ENCODE data around the gene GADD45A.

Gene GADD45A

GRCh38 chr1:67723620-67724019, 38.6 kb downstream of the GADD45A start:
- Histone ChIP-seq H3K9me2 (replicated peaks; ENCODE audit: low read depth, low read length) (no peaks in the 10 kb centered on the region), H3K9me3 (ENCODE audit: insufficient read depth, low read depth, low read length) (no peaks in the 10 kb centered on the region), H3K36me3 (ENCODE audit: insufficient read depth, low read length) (no peaks in the 10 kb centered on the region), H3K4me1 (ENCODE audit: insufficient read depth, low read length, poor library complexity, severe bottlenecking) (peaks cover 9% of the 10 kb centered on the region), H3K4me3 (ENCODE audit: low read length, poor library complexity, severe bottlenecking) (no peak overlapping the region), H3F3A (ENCODE audit: low read depth) (no peaks in the 10 kb centered on the region), H3K4me2 (ENCODE audit: low read depth, low read length, poor library complexity, severe bottlenecking) (peak overlapping the region; percentile 1), H3K79me2 (ENCODE audit: insufficient read depth, low read length) (no peaks in the 10 kb centered on the region), H2AFZ (ENCODE audit: low read length) (0 out of 2 replicates have a peak overlapping the region, but pooled peaks have one; percentile 14), H3K9ac (ENCODE audit: low read depth, low read length, poor library complexity, severe bottlenecking) (no peak overlapping the region), H4K20me1 (ENCODE audit: insufficient read depth, low read length, poor library complexity, severe bottlenecking) (no peaks in the 10 kb centered on the region), H3K27me3 (ENCODE audit: insufficient read depth, low read length, poor library complexity, severe bottlenecking) (no peaks in the 10 kb centered on the region)
- TF ChIP-seq EZH2phosphoT487 (IDR thresholded peaks at IDR 0.05; ENCODE audit: borderline replicate concordance) = no peak
- TF ChIP-seq CTCF (conservative IDR thresholded peaks at IDR 0.05; ENCODE audit: low read length) = no peak

DNA sequence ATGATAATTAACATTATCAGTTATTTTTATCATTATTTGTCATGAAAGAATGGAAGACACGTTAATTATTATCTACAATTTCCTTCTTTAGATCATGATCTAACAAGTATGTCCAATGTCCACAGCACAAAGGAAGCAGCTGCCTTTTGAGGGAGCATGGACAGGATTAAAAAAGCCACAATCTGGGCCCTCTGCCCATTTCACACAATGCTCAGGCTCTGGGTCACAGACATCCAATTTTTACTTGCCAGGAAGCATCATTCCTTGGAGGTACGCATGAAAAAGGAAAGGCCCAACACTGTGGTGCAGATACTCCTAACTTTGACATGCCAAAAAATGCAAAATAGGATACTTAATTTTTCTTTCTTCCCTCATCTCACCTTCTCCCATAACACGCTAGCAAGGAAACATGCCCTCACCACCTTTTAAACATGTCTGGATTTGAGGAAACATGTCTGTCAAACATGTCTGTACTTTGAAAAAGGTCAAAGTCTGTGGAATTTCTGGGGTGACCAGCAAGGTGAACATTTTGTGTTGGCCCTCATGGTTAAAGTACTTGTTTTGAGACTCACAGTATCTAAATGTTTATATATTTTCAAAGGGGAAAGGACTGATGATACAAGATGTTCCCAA, 40.0 kb downstream of the GADD45A start:
- Histone ChIP-seq H3K9me2 (replicated peaks; ENCODE audit: low read depth, low read length) (no peaks in the 10 kb centered on the region), H3K4me1 (ENCODE audit: insufficient read depth, low read length, poor library complexity, severe bottlenecking) (peaks cover 9% of the 10 kb centered on the region), H3K4me3 (ENCODE audit: low read length, poor library complexity, severe bottlenecking) (no peak overlapping the region), H3K79me2 (ENCODE audit: insufficient read depth, low read length) (no peaks in the 10 kb centered on the region), H4K20me1 (ENCODE audit: insufficient read depth, low read length, poor library complexity, severe bottlenecking) (no peaks in the 10 kb centered on the region), H3K27me3 (ENCODE audit: insufficient read depth, low read length, poor library complexity, severe bottlenecking) (no peaks in the 10 kb centered on the region), H3K9ac (ENCODE audit: low read depth, low read length, poor library complexity, severe bottlenecking) (no peak overlapping the region), H3F3A (ENCODE audit: low read depth) (no peaks in the 10 kb centered on the region), H3K9me3 (ENCODE audit: insufficient read depth, low read depth, low read length) (no peaks in the 10 kb centered on the region), H3K36me3 (ENCODE audit: insufficient read depth, low read length) (no peaks in the 10 kb centered on the region), H3K4me2 (ENCODE audit: low read depth, low read length, poor library complexity, severe bottlenecking) (no peak overlapping the region), H2AFZ (ENCODE audit: low read length) (no peak overlapping the region)
- TF ChIP-seq CTCF (conservative IDR thresholded peaks at IDR 0.05; ENCODE audit: low read length) (no peak), EZH2phosphoT487 (IDR thresholded peaks at IDR 0.05; ENCODE audit: borderline replicate concordance) (no peak)

DNA sequence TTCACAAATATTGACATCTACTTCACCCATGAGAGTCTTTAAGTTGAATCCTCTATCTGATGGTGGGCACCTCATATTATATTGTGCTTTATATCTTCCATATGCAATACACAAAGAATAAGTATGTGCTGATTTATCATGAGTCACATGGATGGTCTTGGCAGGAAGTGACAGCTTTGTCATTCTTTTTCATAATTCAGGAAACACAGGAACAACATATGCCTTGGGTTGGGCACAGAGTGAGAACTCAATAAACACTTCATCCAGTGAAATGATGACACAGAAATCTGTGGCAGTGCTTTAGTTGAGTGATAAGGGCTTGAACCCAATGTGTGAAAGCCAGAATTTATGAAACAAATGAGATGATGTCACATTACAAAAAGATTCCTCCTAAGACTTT, 41.2 kb downstream of the GADD45A start:
- peaks cover 9% of the 10 kb centered on the region for H3K4me1 ChIP-seq (ENCODE audit: insufficient read depth, low read length, poor library complexity, severe bottlenecking)
- no peak for TF ChIP-seq EZH2phosphoT487 (IDR thresholded peaks at IDR 0.05; ENCODE audit: borderline replicate concordance)
- TF ChIP-seq CTCF (conservative IDR thresholded peaks at IDR 0.05; ENCODE audit: low read length) = no peak
- H2AFZ ChIP-seq (ENCODE audit: low read length) = no peak overlapping the region
- no peaks in the 10 kb centered on the region for H3K9me2 ChIP-seq (replicated peaks; ENCODE audit: low read depth, low read length)
- H4K20me1 ChIP-seq (ENCODE audit: insufficient read depth, low read length, poor library complexity, severe bottlenecking) = no peaks in the 10 kb centered on the region
- no peaks in the 10 kb centered on the region for H3K9me3 ChIP-seq (ENCODE audit: insufficient read depth, low read depth, low read length)
- H3K4me2 ChIP-seq (ENCODE audit: low read depth, low read length, poor library complexity, severe bottlenecking) = no peak overlapping the region
- H3K9ac ChIP-seq (ENCODE audit: low read depth, low read length, poor library complexity, severe bottlenecking) = no peak overlapping the region
- no peak overlapping the region for H3K4me3 ChIP-seq (ENCODE audit: low read length, poor library complexity, severe bottlenecking)
- no peaks in the 10 kb centered on the region for H3K79me2 ChIP-seq (ENCODE audit: insufficient read depth, low read length)
- H3F3A ChIP-seq (ENCODE audit: low read depth) = no peaks in the 10 kb centered on the region
- no peaks in the 10 kb centered on the region for H3K27me3 ChIP-seq (ENCODE audit: insufficient read depth, low read length, poor library complexity, severe bottlenecking)
- no peaks in the 10 kb centered on the region for H3K36me3 ChIP-seq (ENCODE audit: insufficient read depth, low read length)
